AG04449 (cell line): ENCODE results near the gene GPR156.

Source experiments
- CTCF ChIA-PET: fragments of 350-600 bp; formaldehyde crosslinking; extraction: SDS; loops from one replicate; lab custom pipeline; 2021; ENCODE audit warnings: antibody characterized with exemption; lab: Yijun Ruan, JAX
- POLR2A ChIA-PET: fragments of 400-600, 350-600 bp; formaldehyde crosslinking; extraction: SDS; loops from one replicate; lab custom pipeline; 2020; ENCODE audit warnings: antibody characterized with exemption, inconsistent platforms; lab: Yijun Ruan, JAX
- DNase-seq: peaks from one replicate; pipeline ENCODE4 v3.0.0-alpha.2; 2010; ENCODE audit warnings: low read depth, low spot score
- H3K4me3 ChIP-seq: 2 replicates; pipeline ENCODE4 v1.5.1; 2011; ENCODE audit warnings: low read depth, mild to moderate bottlenecking, control low read depth, low read length
- CTCF ChIP-seq: IDR thresholded peaks from one replicate; pipeline ENCODE4 v1.5.1; 2011; ENCODE audit warnings: mild to moderate bottlenecking, moderate library complexity, low read length, control low read depth, inconsistent platforms; ENCODE audit not compliant: insufficient read depth; ENCODE audit errors: missing control alignments

The GPR156 gene

GRCh38 chr3:120145542-120146285 lies 139.3 kb downstream of the GPR156 start:
- no peak for DNase-seq
- POLR2A ChIA-PET = no interaction called here
- no peak overlapping the region for H3K4me3 ChIP-seq
- TF ChIP-seq CTCF = no peak
- CTCF ChIA-PET = interaction anchor here (1.2 kb wide), 2 partner anchors 24 to 36 kb away, joined by 3 to 5 read pairs; no protein-coding TSS in a partner anchor

- POLR2A ChIA-PET = interaction anchor here (1.1 to 1.3 kb wide), 2 partner anchors 16 to 49 kb away, joined by 3 read pairs; no protein-coding TSS in a partner anchor
- CTCF ChIA-PET = interaction anchor here (1.2 kb wide), 1 partner anchor 25 kb away, joined by 3 read pairs; no protein-coding TSS in a partner anchor
- no peak for TF ChIP-seq CTCF
- no peak for DNase-seq
- H3K4me3 ChIP-seq = no peak overlapping the region
Measured at GRCh38 chr3:120144267-120144666, 140.8 kb downstream of the GPR156 start.

- TF ChIP-seq CTCF = no peak
- ChIA-PET CTCF (no interaction called here), POLR2A (interaction anchor here (1.1 to 1.3 kb wide), 2 partner anchors 16 to 48 kb away, joined by 3 read pairs; no protein-coding TSS in a partner anchor)
- no peak for DNase-seq
- H3K4me3 ChIP-seq = no peak overlapping the region
Measured at GRCh38 chr3:120143676-120144075, 141.3 kb downstream of the GPR156 start.

GRCh38 chr3:120142236-120142635 lies 142.8 kb downstream of the GPR156 start:
- ChIA-PET CTCF (interaction anchor here (1.0 kb wide), 1 partner anchor 11 kb away, joined by 3 read pairs; no protein-coding TSS in a partner anchor), POLR2A (no interaction called here)
- H3K4me3 ChIP-seq = no peak overlapping the region
- TF ChIP-seq CTCF = no peak
- DNase-seq = no peak

- ChIA-PET CTCF (no interaction called here), POLR2A (no interaction called here)
- no peak overlapping the region for H3K4me3 ChIP-seq
- DNase-seq = no peak
- no peak for TF ChIP-seq CTCF
Measured at GRCh38 chr3:120140098-120140742, 144.8 kb downstream of the GPR156 start.

GRCh38 chr3:120139140-120139539 lies 145.9 kb downstream of the GPR156 start:
- no peak for TF ChIP-seq CTCF
- ChIA-PET POLR2A (no interaction called here), CTCF (no interaction called here)
- DNase-seq = no peak
- no peak overlapping the region for H3K4me3 ChIP-seq
